ENCODE data around the gene MAP2. TPM values are rescaled to one million over a fixed set of nuclear protein-coding genes. Genes with fewer than 3 reads are reported as not detected.

The MAP2 gene
- total and polyA plus RNA-seq, 8 donors = 2.1 to 24.6 (median 11.8) TPM

- no peaks in the 10 kb centered on the region for H3K4me1 ChIP-seq
- intact Hi-C loops (cut with DNase I; ENCODE audit: low total_unique reads) = no loop called here
- H3K27ac ChIP-seq = no peak overlapping the region
- no peaks in the 10 kb centered on the region for H3K9me3 ChIP-seq
- WGBS, 5 donors = 82 to 88% (median 83%) methylated on average over 10 of the region's 10 CpGs
- H3K27me3 ChIP-seq = no peaks in the 10 kb centered on the region
- TF ChIP-seq POLR2A (IDR thresholded peaks at IDR 0.05) (no peak), CTCF (IDR thresholded peaks at IDR 0.05) (no peak), POLR2AphosphoS5 (IDR thresholded peaks at IDR 0.05) (no peak), EP300 (IDR thresholded peaks at IDR 0.05) (no peak)
- DNase-seq = no peak
- no peak overlapping the region for H3K4me3 ChIP-seq
- H3K36me3 ChIP-seq = no peaks in the 10 kb centered on the region
Observed at GRCh38 chr2:209690029-209690754, 266.3 kb downstream of the MAP2 start.

- no peak for TF ChIP-seq EP300 (IDR thresholded peaks at IDR 0.05)
- no peak for TF ChIP-seq POLR2A (IDR thresholded peaks at IDR 0.05)
- TF ChIP-seq POLR2AphosphoS5 (IDR thresholded peaks at IDR 0.05) = no peak
- TF ChIP-seq CTCF (IDR thresholded peaks at IDR 0.05) = no peak
- H3K36me3 ChIP-seq = no peaks in the 10 kb centered on the region
- H3K4me3 ChIP-seq = no peak overlapping the region
- no peaks in the 10 kb centered on the region for H3K27me3 ChIP-seq
- no peak for DNase-seq
- H3K4me1 ChIP-seq = no peaks in the 10 kb centered on the region
- 91 to 94% (median 92%) methylated on average over 8 of the region's 8 CpGs for WGBS, 5 donors
- intact Hi-C loops (cut with DNase I; ENCODE audit: low total_unique reads) = no loop called here
- no peaks in the 10 kb centered on the region for H3K9me3 ChIP-seq
- H3K27ac ChIP-seq = no peak overlapping the region
Observed at GRCh38 chr2:209694748-209695147, 270.9 kb downstream of the MAP2 start.

- TF ChIP-seq POLR2AphosphoS5 (IDR thresholded peaks at IDR 0.05) = no peak
- TF ChIP-seq EP300 (IDR thresholded peaks at IDR 0.05) = no peak
- no peak for TF ChIP-seq CTCF (IDR thresholded peaks at IDR 0.05)
- TF ChIP-seq POLR2A (IDR thresholded peaks at IDR 0.05) = no peak
- peak in 1 of 2 donors; percentile 3 for DNase-seq
- Histone ChIP-seq H3K27ac (no peak overlapping the region), H3K9me3 (no peaks in the 10 kb centered on the region), H3K4me3 (no peak overlapping the region), H3K27me3 (no peaks in the 10 kb centered on the region), H3K36me3 (no peaks in the 10 kb centered on the region), H3K4me1 (no peaks in the 10 kb centered on the region)
- intact Hi-C loops (cut with DNase I; ENCODE audit: low total_unique reads) = no loop called here
- 56 to 73% (median 66%) methylated on average over 8 of the region's 8 CpGs for WGBS, 5 donors
Observed at GRCh38 chr2:209696836-209697711, 273.2 kb downstream of the MAP2 start.

GRCh38 chr2:209702775-209703174 lies 278.9 kb downstream of the MAP2 start:
- no peaks in the 10 kb centered on the region for H3K36me3 ChIP-seq
- H3K27me3 ChIP-seq = no peaks in the 10 kb centered on the region
- H3K27ac ChIP-seq = no peak overlapping the region
- no peaks in the 10 kb centered on the region for H3K9me3 ChIP-seq
- intact Hi-C loops (cut with DNase I; ENCODE audit: low total_unique reads) = no loop called here
- DNase-seq = no peak
- TF ChIP-seq EP300 (IDR thresholded peaks at IDR 0.05) (no peak), POLR2A (IDR thresholded peaks at IDR 0.05) (no peak), CTCF (IDR thresholded peaks at IDR 0.05) (no peak), POLR2AphosphoS5 (IDR thresholded peaks at IDR 0.05) (no peak)
- WGBS, 5 donors = 62 to 81% (median 76%) methylated on average over 2 of the region's 2 CpGs
- H3K4me1 ChIP-seq = no peaks in the 10 kb centered on the region
- H3K4me3 ChIP-seq = no peak overlapping the region
